ENCODE data around the gene RABL3. TPM values are rescaled to one million over a fixed set of nuclear protein-coding genes. Genes with fewer than 3 reads are reported as not detected.
"Not testable (repeated sequence)": the region's sequence is repeated elsewhere in the genome, so short reads cannot be mapped to it uniquely, and the experiment has no call there.

The RABL3 gene
- total RNA-seq, 1 donor from 2014 or later, result 16.6 TPM

GRCh38 chr3:120766576-120766975, 24.3 kb upstream of the RABL3 start:
- Histone ChIP-seq H3K4me3 (ENCODE audit: low read depth, low read length) (no peak overlapping the region), H3K36me3 (ENCODE audit: control insufficient read depth, insufficient read depth, low read length) (no peaks in the 10 kb centered on the region), H3K27me3 (ENCODE audit: control insufficient read depth, insufficient read depth, low read length) (no peaks in the 10 kb centered on the region)
- no peak for DNase-seq (ENCODE audit: low read depth)
- TF ChIP-seq CTCF (IDR thresholded peaks at IDR 0.05; ENCODE audit: insufficient read depth, low read length, poor library complexity, severe bottlenecking), result no peak

- Histone ChIP-seq H3K4me3 (ENCODE audit: low read depth, low read length) (no peak overlapping the region), H3K27me3 (ENCODE audit: control insufficient read depth, insufficient read depth, low read length) (no peaks in the 10 kb centered on the region), H3K36me3 (ENCODE audit: control insufficient read depth, insufficient read depth, low read length) (no peaks in the 10 kb centered on the region)
- TF ChIP-seq CTCF (IDR thresholded peaks at IDR 0.05; ENCODE audit: insufficient read depth, low read length, poor library complexity, severe bottlenecking), result no peak
- no peak for DNase-seq (ENCODE audit: low read depth)
Observed at GRCh38 chr3:120765830-120766493, 23.6 kb upstream of the RABL3 start.

- H3K36me3 ChIP-seq (ENCODE audit: control insufficient read depth, insufficient read depth, low read length), result no peaks in the 10 kb centered on the region
- H3K4me3 ChIP-seq (ENCODE audit: low read depth, low read length), result no peak overlapping the region
- no peak for DNase-seq (ENCODE audit: low read depth)
- no peak for TF ChIP-seq CTCF (IDR thresholded peaks at IDR 0.05; ENCODE audit: insufficient read depth, low read length, poor library complexity, severe bottlenecking)
- no peaks in the 10 kb centered on the region for H3K27me3 ChIP-seq (ENCODE audit: control insufficient read depth, insufficient read depth, low read length)
Observed at GRCh38 chr3:120764206-120764605, 21.9 kb upstream of the RABL3 start.

- DNase-seq (ENCODE audit: low read depth), result no peak
- TF ChIP-seq CTCF (IDR thresholded peaks at IDR 0.05; ENCODE audit: insufficient read depth, low read length, poor library complexity, severe bottlenecking), result no peak
- H3K27me3 ChIP-seq (ENCODE audit: control insufficient read depth, insufficient read depth, low read length), result no peaks in the 10 kb centered on the region
- no peak overlapping the region for H3K4me3 ChIP-seq (ENCODE audit: low read depth, low read length)
- H3K36me3 ChIP-seq (ENCODE audit: control insufficient read depth, insufficient read depth, low read length), result no peaks in the 10 kb centered on the region
Observed at GRCh38 chr3:120763601-120764000, 21.3 kb upstream of the RABL3 start.

- TF ChIP-seq CTCF (IDR thresholded peaks at IDR 0.05; ENCODE audit: insufficient read depth, low read length, poor library complexity, severe bottlenecking), result no peak
- Histone ChIP-seq H3K36me3 (ENCODE audit: control insufficient read depth, insufficient read depth, low read length) (no peaks in the 10 kb centered on the region), H3K27me3 (ENCODE audit: control insufficient read depth, insufficient read depth, low read length) (no peaks in the 10 kb centered on the region), H3K4me3 (ENCODE audit: low read depth, low read length) (no peak overlapping the region)
- DNase-seq (ENCODE audit: low read depth), result no peak
Observed at GRCh38 chr3:120762615-120763014, 20.3 kb upstream of the RABL3 start.

- H3K27me3 ChIP-seq (ENCODE audit: control insufficient read depth, insufficient read depth, low read length); DNase-seq (ENCODE audit: low read depth); H3K4me3 ChIP-seq (ENCODE audit: low read depth, low read length); H3K36me3 ChIP-seq (ENCODE audit: control insufficient read depth, insufficient read depth, low read length): not testable (repeated sequence)
Observed at GRCh38 chr3:120758551-120758950, 16.2 kb upstream of the RABL3 start.

Measured in kidney epithelial cell (primary cell).